HepG2 (cell line): Measurements from ENCODE around the gene TDRD10. TPM values are rescaled to one million over a fixed set of nuclear protein-coding genes. Genes with fewer than 3 reads are reported as not detected.
A peak's percentile ranks its signal among the peaks of the same experiment; 100 is the strongest.

ENCODE experiments used
- BCL3 ChIP-seq: sonication (generic); formaldehyde crosslinking; IDR thresholded peaks from 2 replicates; pipeline ENCODE4 v1.5.1; 2020; ENCODE audit warnings: mild to moderate bottlenecking, missing genetic modification reagents, moderate library complexity
- BORCS8-MEF2B ChIP-seq: sonication (generic); formaldehyde crosslinking; IDR thresholded peaks from 2 replicates; pipeline ENCODE4 v1.8.0; 2022; ENCODE audit warnings: mild to moderate bottlenecking, missing genetic modification reagents
- FOSL1 ChIP-seq: sonication (generic); formaldehyde crosslinking; IDR thresholded peaks from 2 replicates; pipeline ENCODE4 v1.9.0; 2021; ENCODE audit warnings: missing genetic modification reagents, borderline replicate concordance
- FOSL2 ChIP-seq: sonication (generic); formaldehyde crosslinking; IDR thresholded peaks from 2 replicates; pipeline ENCODE4 v1.4.0; 2020; ENCODE audit warnings: missing genetic modification reagents
- HMGA1 ChIP-seq: sonication (generic); formaldehyde crosslinking; conservative IDR thresholded peaks from 2 replicates; pipeline ENCODE4 v1.4.0; 2020; ENCODE audit warnings: missing genetic modification reagents
- HNF1A ChIP-seq, 2 experiments: sonication (generic) in 1 of 2; formaldehyde crosslinking in 1 of 2; IDR thresholded peaks; 2 replicates each; pipeline versions ENCODE4 v1.4.0 to v1.6.1; 2016 to 2020; ENCODE audit warnings: borderline replicate concordance in 1 of 2, low read depth in 1 of 2, mild to moderate bottlenecking in 1 of 2, missing genetic modification reagents in 1 of 2
- ISL2 ChIP-seq: sonication (generic); formaldehyde crosslinking; IDR thresholded peaks from 2 replicates; pipeline ENCODE4 v1.5.0; 2020; ENCODE audit warnings: missing genetic modification reagents
- KDM4B ChIP-seq: sonication (generic); formaldehyde crosslinking; IDR thresholded peaks from 2 replicates; pipeline ENCODE4 v1.4.0; 2020; ENCODE audit warnings: missing genetic modification reagents
- KDM6A ChIP-seq: IDR thresholded peaks from 2 replicates; pipeline ENCODE4 v1.6.1; 2016; ENCODE audit warnings: low read depth
- NR2F1 ChIP-seq, 2 experiments: fragments of 450-650 bp in 1 of 2; formaldehyde crosslinking in 1 of 2; IDR thresholded peaks; 2 replicates each; pipeline versions ENCODE4 v1.5.0 to v1.6.1; 2016 to 2020; ENCODE audit warnings: mild to moderate bottlenecking in 1 of 2, missing compliant biosample characterization in 1 of 2, missing genetic modification reagents in 1 of 2, moderate library complexity in 1 of 2
- SMAD3 ChIP-seq: sonication (generic); formaldehyde crosslinking; IDR thresholded peaks from 2 replicates; pipeline ENCODE4 v1.4.0; 2020; ENCODE audit warnings: missing genetic modification reagents
- TOE1 ChIP-seq: sonication (generic); formaldehyde crosslinking; IDR thresholded peaks from 2 replicates; pipeline ENCODE4 v1.4.0; 2020; ENCODE audit warnings: mild to moderate bottlenecking, missing genetic modification reagents
- U2AF2 ChIP-seq: fragments of 200-400 bp; formaldehyde crosslinking; IDR thresholded peaks from 2 replicates; pipeline ENCODE4 v1.6.1; 2017; ENCODE audit warnings: low read depth, mild to moderate bottlenecking, low read length
- YY1 ChIP-seq: IDR thresholded peaks from 2 replicates; pipeline ENCODE4 v1.6.1; 2011; ENCODE audit warnings: low read length, low read depth, moderate library complexity, mild to moderate bottlenecking; ENCODE audit not compliant: insufficient read depth, insufficient replicate concordance
- ZFAT ChIP-seq: sonication (generic); formaldehyde crosslinking; conservative IDR thresholded peaks from 2 replicates; pipeline ENCODE4 v1.8.1; 2023; ENCODE audit warnings: missing genetic modification reagents, inconsistent platforms
- ZNF207 ChIP-seq: fragments of 450-650 bp; IDR thresholded peaks from 2 replicates; pipeline ENCODE4 v1.6.1; 2016; ENCODE audit warnings: antibody characterized with exemption, borderline replicate concordance
- ZNF225 ChIP-seq: sonication (generic); formaldehyde crosslinking; IDR thresholded peaks from 2 replicates; pipeline ENCODE4 v1.4.0; 2020; ENCODE audit warnings: mild to moderate bottlenecking, missing genetic modification reagents
- ZNF282 ChIP-seq: fragments of 450-650 bp; IDR thresholded peaks from 2 replicates; pipeline ENCODE4 v1.6.1; 2018; ENCODE audit not compliant: partially characterized antibody
- ZNF354B ChIP-seq: sonication (generic); formaldehyde crosslinking; IDR thresholded peaks from 2 replicates; pipeline ENCODE4 v1.8.0; 2022; ENCODE audit warnings: mild to moderate bottlenecking, missing genetic modification reagents
- ZNF678 ChIP-seq: sonication (generic); formaldehyde crosslinking; IDR thresholded peaks from 2 replicates; pipeline ENCODE4 v1.4.0; 2020; ENCODE audit warnings: mild to moderate bottlenecking, missing genetic modification reagents
- ZNF780A ChIP-seq: sonication (generic); formaldehyde crosslinking; IDR thresholded peaks from 2 replicates; pipeline ENCODE4 v1.8.0; 2022; ENCODE audit warnings: mild to moderate bottlenecking, missing genetic modification reagents, moderate library complexity
- polyA plus RNA-seq, 8 experiments: library from polyadenylated mRNA; depleted of rRNA in 3 of 8; stranded (reverse) in 7 of 8; unstranded in 1 of 8; fragments of >200 nt; fragmentation: Illumina TruSeq in 4 of 8; extraction: Trizol in 4 of 8; gene quantifications; 2 replicates each; pipeline versions ENCODE4 v1.2.1 to v1.2.3, GENCODE V29; 2011 to 2016; ENCODE audit warnings: low read depth in 4 of 8, missing spikeins in 1 of 8, mixed read lengths in 1 of 8; ENCODE audit not compliant: insufficient read depth in 1 of 8
- total RNA-seq, 5 experiments: library from RNA; depleted of rRNA; stranded (reverse); fragments of >200 nt; fragmentation: Illumina TruSeq; extraction: Trizol; gene quantifications; 2 replicates each; pipeline ENCODE4 v1.2.3, GENCODE V29; 2016; ENCODE audit warnings: low read depth in 1 of 5
- TF ChIP-seq, protein P1 (sequence below): IDR thresholded peaks from 2 replicates; pipeline ENCODE4 v1.6.1; 2016; ENCODE audit warnings: missing biosample characterization, missing genetic modification reagents, low read depth
- TF ChIP-seq, protein P2 (sequence below): sonication (generic); formaldehyde crosslinking; IDR thresholded peaks from 2 replicates; pipeline ENCODE4 v1.4.0; 2020; ENCODE audit warnings: missing genetic modification reagents

Gene TDRD10
- total and polyA plus RNA-seq, 2 of the 13 experiments (the other 11 are each of a cell fraction or from before 2014, with no cell fraction given) = not detected

DNA sequence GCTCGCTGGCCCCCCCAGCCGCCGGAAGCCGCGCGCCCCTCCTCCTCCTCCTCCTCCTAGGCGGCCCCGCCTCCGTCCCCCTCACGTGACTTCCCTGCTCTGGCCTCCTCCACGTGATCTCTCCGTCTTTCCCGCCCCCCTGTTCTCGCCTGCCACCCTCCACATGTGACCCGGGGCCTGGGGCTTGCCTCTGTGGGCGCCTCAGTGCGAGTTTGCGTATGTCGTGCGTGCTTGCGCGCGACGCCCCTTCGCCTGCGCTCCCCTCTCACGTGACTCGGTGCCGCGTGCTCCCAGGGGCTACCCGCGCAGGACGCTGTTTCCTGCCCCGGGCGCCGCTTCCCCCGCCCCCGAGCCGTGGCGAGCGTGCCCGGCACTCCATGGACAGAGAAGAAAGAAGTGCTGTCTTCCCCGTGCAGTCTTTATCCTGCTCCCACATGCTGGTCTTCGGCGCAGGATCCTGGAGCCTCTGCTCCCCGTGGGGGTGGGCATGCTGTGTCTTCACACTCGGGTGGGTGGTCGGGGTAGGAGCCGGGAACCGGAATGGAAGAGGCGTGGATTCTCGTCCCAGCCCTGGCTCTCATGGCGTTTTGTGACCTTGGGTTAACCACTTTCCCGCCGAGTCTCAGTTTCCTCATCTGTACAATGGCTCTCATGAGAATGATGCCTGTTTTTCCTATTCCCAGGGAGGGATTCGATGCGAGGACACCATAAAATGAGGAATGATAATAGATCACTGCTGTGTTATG, 56.9 kb downstream of the TDRD10 start (continued):
- TF ChIP-seq, protein P1, sequence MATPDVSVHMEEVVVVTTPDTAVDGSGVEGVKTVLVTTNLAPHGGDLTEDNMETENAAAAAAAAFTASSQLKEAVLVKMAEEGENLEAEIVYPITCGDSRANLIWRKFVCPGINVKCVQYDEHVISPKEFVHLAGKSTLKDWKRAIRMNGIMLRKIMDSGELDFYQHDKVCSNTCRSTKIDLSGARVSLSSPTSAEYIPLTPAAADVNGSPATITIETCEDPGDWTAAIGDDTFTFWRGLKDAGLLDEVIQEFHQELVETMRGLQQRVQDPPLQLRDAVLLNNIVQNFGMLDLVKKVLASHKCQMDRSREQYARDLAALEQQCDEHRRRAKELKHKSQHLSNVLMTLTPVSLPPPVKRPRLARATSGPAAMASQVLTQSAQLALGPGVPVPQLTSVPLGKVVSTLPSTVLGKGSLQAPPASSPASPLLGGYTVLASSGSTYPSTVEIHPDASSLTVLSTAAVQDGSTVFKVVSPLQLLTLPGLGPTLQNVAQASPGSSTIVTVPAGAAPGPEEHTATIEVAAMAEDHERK = peak; percentile 96
- TF ChIP-seq HNF1A (IDR thresholded peaks at IDR 0.05; ENCODE audit: low read depth) = no peak; the same call in 1 of the 2 replicates
- TF ChIP-seq HNF1A (CRISPR knock-in tag; IDR thresholded peaks at IDR 0.05; ENCODE audit: borderline replicate concordance) = peak; percentile 92
- no peak; the same call in 1 of the 2 replicates for TF ChIP-seq TOE1 (CRISPR knock-in tag)
- TF ChIP-seq FOSL2 (CRISPR knock-in tag) = peak; percentile 64
- peak; percentile 64; the same call in 1 of the 2 replicates for TF ChIP-seq KDM4B
- TF ChIP-seq HMGA1 = no peak
- TF ChIP-seq ZNF225 (CRISPR knock-in tag) = peak; percentile 98
- no peak; the same call in 1 of the 2 replicates for TF ChIP-seq U2AF2
- TF ChIP-seq, protein P2, sequence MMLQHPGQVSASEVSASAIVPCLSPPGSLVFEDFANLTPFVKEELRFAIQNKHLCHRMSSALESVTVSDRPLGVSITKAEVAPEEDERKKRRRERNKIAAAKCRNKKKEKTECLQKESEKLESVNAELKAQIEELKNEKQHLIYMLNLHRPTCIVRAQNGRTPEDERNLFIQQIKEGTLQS (CRISPR knock-in tag) = no peak; the same call in 1 of the 2 replicates
- TF ChIP-seq ZFAT (CRISPR knock-in tag) = peak; percentile 93
- 0 out of 4 replicates have a peak, but pooled peaks of 1 of the 2 experiments have one; percentile 33 for TF ChIP-seq NR2F1 (CRISPR knock-in tag; IDR thresholded peaks at IDR 0.05)
- no peak for TF ChIP-seq KDM6A
- peak; percentile 89; the same call in 1 of the 2 replicates for TF ChIP-seq ZNF354B
- no peak for TF ChIP-seq YY1
- no peak for TF ChIP-seq ZNF282
- peak; percentile 81 for TF ChIP-seq ISL2 (CRISPR knock-in tag)
- no peak for TF ChIP-seq ZNF207
- peak; percentile 57; the same call in 1 of the 2 replicates for TF ChIP-seq FOSL1 (CRISPR knock-in tag)
- peak; percentile 99 for TF ChIP-seq BCL3 (CRISPR knock-in tag)
- TF ChIP-seq ZNF678 = peak; percentile 98
- peak; percentile 99 for TF ChIP-seq ZNF780A (CRISPR knock-in tag)
- no peak for TF ChIP-seq SMAD3
- peak; percentile 98 for TF ChIP-seq BORCS8-MEF2B (CRISPR knock-in tag)
